HCT116 (cell line): Measurements from ENCODE around the gene MAP3K12. TPM values are rescaled to one million over a fixed set of nuclear protein-coding genes. Genes with fewer than 3 reads are reported as not detected.
A peak's percentile ranks its signal among the peaks of the same experiment; 100 is the strongest.

Source experiments
- ATAC-seq: fragments of 200-7000 bp; cut with Tn5 transposase; 2 replicates; pipeline ENCODE4 v1.9.1; 2020; ENCODE audit warnings: mild to moderate bottlenecking, moderate library complexity
- BruUV-seq: library from RNA; stranded (reverse); fragments of 400-500 nt; replicated peaks from 2 replicates; lab custom pipeline; 2021; lab: Mats Ljungman, UMichigan
- CTCF ChIA-PET: fragments of 300-600 bp; sonication (Branson Sonifier 250); formaldehyde crosslinking; loops from one replicate; lab custom pipeline; 2021; ENCODE audit warnings: antibody characterized with exemption; lab: Charles Lee
- POLR2A ChIA-PET: fragments of 300-600, 350-600 bp; sonication (Branson Sonifier 250); formaldehyde crosslinking; loops from one replicate; lab custom pipeline; 2021; ENCODE audit warnings: antibody characterized with exemption; lab: Charles Lee
- RAD21 ChIA-PET, 2 experiments: fragments of 300-600 bp; sonication (Branson Sonifier 250); formaldehyde crosslinking; loops; one replicate each; lab custom pipeline; 2023; ENCODE audit warnings: low total read pairs in 2 of 2; ENCODE audit not compliant: uncharacterized antibody in 2 of 2, unreplicated experiment in 2 of 2, low non-redundant PET in 1 of 2; lab: Charles Lee
- DNase-seq: peaks from one replicate; pipeline ENCODE4 v3.0.0-alpha.2; 2010; ENCODE audit warnings: low read depth, low spot score
- H2AFZ ChIP-seq: fragments of 200-600 bp; shearing (Covaris generic), sonication (generic); 2 replicates; pipeline ENCODE4 v1.6.1; 2017; ENCODE audit warnings: low read depth, mixed run types, mixed read lengths, antibody characterized with exemption, low read length; ENCODE audit not compliant: poor library complexity, severe bottlenecking
- H3K27ac ChIP-seq: 2 replicates; pipeline ENCODE4 v1.5.1; 2012; ENCODE audit warnings: low read depth, low read length
- H3K27me3 ChIP-seq: fragments of 200-600 bp; sonication (generic); 2 replicates; pipeline ENCODE4 v1.6.1; 2016; ENCODE audit warnings: mixed run types, low read length, mixed read lengths; ENCODE audit not compliant: insufficient read depth
- H3K36me3 ChIP-seq, 2 experiments: fragments of 200-500 bp in 1 of 2; fragments of 200-600 bp in 1 of 2; sonication (Bioruptor generic) in 1 of 2; sonication (generic) in 1 of 2; 2 replicates each; pipeline versions ENCODE4 v1.5.1 to v1.6.1; 2014 to 2016; ENCODE audit warnings: low read length in 2 of 2, inconsistent platforms in 1 of 2, mixed read lengths in 1 of 2, mixed run types in 1 of 2; ENCODE audit not compliant: insufficient read depth in 2 of 2, control insufficient read depth in 1 of 2
- H3K4me1 ChIP-seq, 2 experiments: fragments of 200-600 bp in 1 of 2; sonication (generic) in 1 of 2; 2 replicates each; pipeline versions ENCODE4 v1.5.1 to v1.6.1; 2012 to 2017; ENCODE audit warnings: low read length in 2 of 2, inconsistent platforms in 1 of 2, mild to moderate bottlenecking in 1 of 2, mixed read lengths in 1 of 2, mixed run types in 1 of 2, moderate library complexity in 1 of 2; ENCODE audit not compliant: insufficient read depth in 2 of 2, control insufficient read depth in 1 of 2
- H3K4me2 ChIP-seq: fragments of 200-600 bp; sonication (generic); 2 replicates; pipeline ENCODE4 v1.6.1; 2017; ENCODE audit warnings: mixed run types, low read length, mixed read lengths
- H3K4me3 ChIP-seq, 2 experiments: fragments of 200-600 bp in 1 of 2; sonication (generic) in 1 of 2; replicated peaks in 1 of 2; 2 replicates each; pipeline ENCODE4 v1.5.1; 2011 to 2016; ENCODE audit warnings: low read length in 2 of 2, control low read depth in 1 of 2, low read depth in 1 of 2, mild to moderate bottlenecking in 1 of 2, mixed read lengths in 1 of 2, mixed run types in 1 of 2
- H3K79me2 ChIP-seq: fragments of 200-600 bp; sonication (generic); 2 replicates; pipeline ENCODE4 v1.6.1; 2017; ENCODE audit warnings: mild to moderate bottlenecking, mixed run types, low read length, moderate library complexity, mixed read lengths; ENCODE audit not compliant: insufficient read depth
- H3K9ac ChIP-seq: fragments of 200-600 bp; sonication (generic); 2 replicates; pipeline ENCODE4 v1.6.1; 2016; ENCODE audit warnings: low read length, mixed read lengths
- H3K9me2 ChIP-seq: fragments of 200-600 bp; sonication (generic), shearing (Covaris generic); 2 replicates; pipeline ENCODE4 v1.6.1; 2017; ENCODE audit warnings: mixed run types, mild to moderate bottlenecking, moderate library complexity; ENCODE audit not compliant: insufficient read depth
- H3K9me3 ChIP-seq, 2 experiments: fragments of 200-500 bp in 1 of 2; fragments of 200-600 bp in 1 of 2; sonication (Bioruptor generic) in 1 of 2; sonication (generic) in 1 of 2; 2 replicates each; pipeline ENCODE4 v1.6.1; 2014 to 2017; ENCODE audit warnings: low read length in 2 of 2, mixed read lengths in 2 of 2, inconsistent platforms in 1 of 2, low read depth in 1 of 2, mild to moderate bottlenecking in 1 of 2, mixed run types in 1 of 2, moderate library complexity in 1 of 2; ENCODE audit not compliant: control insufficient read depth in 1 of 2, insufficient read depth in 1 of 2
- H4K20me1 ChIP-seq: fragments of 200-600 bp; sonication (generic), shearing (Covaris generic); 2 replicates; pipeline ENCODE4 v1.6.1; 2017; ENCODE audit warnings: mixed run types, mild to moderate bottlenecking, moderate library complexity; ENCODE audit not compliant: insufficient read depth
- ELF1 ChIP-seq: IDR thresholded peaks from 2 replicates; pipeline ENCODE4 v1.6.1; 2012; ENCODE audit warnings: low read depth, borderline replicate concordance
- POLR2A ChIP-seq: IDR thresholded peaks from 2 replicates; pipeline ENCODE4 v1.7.0; 2011; ENCODE audit warnings: borderline replicate concordance; ENCODE audit not compliant: insufficient read depth, insufficient read length; ENCODE audit errors: extremely low read depth
- POLR2AphosphoS5 ChIP-seq: IDR thresholded peaks from 2 replicates; pipeline ENCODE4 v1.6.1; 2011; ENCODE audit warnings: mild to moderate bottlenecking, low read depth, low read length, moderate library complexity
- SIN3A ChIP-seq: IDR thresholded peaks from 2 replicates; pipeline ENCODE4 v1.6.1; 2012; ENCODE audit warnings: low read depth
- SP1 ChIP-seq: IDR thresholded peaks from 2 replicates; pipeline ENCODE4 v1.6.1; 2012; ENCODE audit warnings: low read depth
- SRF ChIP-seq: IDR thresholded peaks from 2 replicates; pipeline ENCODE4 v1.6.1; 2012; ENCODE audit warnings: low read depth
- intact Hi-C: fragments of 100-400 bp; cut with micrococcal nuclease; formaldehyde crosslinking; loops from 2 replicates; pipeline ENCODE4 v1.10.0; 2022
- total RNA-seq: library from RNA; stranded (reverse); gene quantifications from one replicate; pipeline ENCODE4 v1.2.1, GENCODE V29; 2021; ENCODE audit not compliant: unreplicated experiment
- TF ChIP-seq, protein P1 (sequence below): IDR thresholded peaks from 2 replicates; pipeline ENCODE4 v1.6.1; 2012
- TF ChIP-seq, protein P2 (sequence below), 3 experiments: fragments of 200-600 bp in 1 of 3; sonication (generic) in 1 of 3; IDR thresholded peaks in 2 of 3; conservative IDR thresholded peaks in 1 of 3; 2 replicates each; pipeline ENCODE4 v1.5.1; 2012 to 2017; ENCODE audit warnings: low read depth in 2 of 3, low read length in 2 of 3, antibody characterized with exemption in 1 of 3, borderline replicate concordance in 1 of 3, control low read depth in 1 of 3, mild to moderate bottlenecking in 1 of 3, mixed read lengths in 1 of 3, mixed run types in 1 of 3, moderate library complexity in 1 of 3; ENCODE audit not compliant: insufficient read depth in 1 of 3

Gene MAP3K12
- total RNA-seq, 1 experiment from 2014 or later, result 16.3 TPM

DNA sequence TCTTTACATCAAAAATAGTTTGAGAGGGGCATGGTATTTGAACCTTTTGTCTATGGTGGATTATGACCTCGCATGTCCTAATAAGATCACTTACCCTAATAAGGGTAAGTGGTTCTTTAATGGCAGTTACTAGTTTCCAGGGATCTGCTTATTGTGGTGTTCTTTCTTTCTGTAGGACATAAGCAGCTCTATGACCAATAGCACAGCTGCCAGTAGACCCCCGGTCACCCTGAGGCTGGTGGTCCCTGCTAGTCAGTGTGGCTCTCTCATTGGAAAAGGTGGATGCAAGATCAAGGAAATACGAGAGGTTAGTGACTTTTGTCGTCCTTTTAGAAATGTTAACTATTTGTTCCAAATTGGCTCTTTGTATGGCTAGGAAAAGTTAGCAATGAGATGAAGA, 40.2 kb downstream of the MAP3K12 start:
- H3K79me2 ChIP-seq, result peaks cover 100% of the 10 kb centered on the region
- H2AFZ ChIP-seq, result no peak overlapping the region
- H3K36me3 ChIP-seq, result peaks cover 89 to 93% of the 10 kb centered on the region in 2 experiments
- H4K20me1 ChIP-seq, result peaks cover 74% of the 10 kb centered on the region; the same call in 1 of the 2 replicates
- ChIA-PET RAD21 (no interaction called here), POLR2A (no interaction called here), CTCF (interaction anchor here (1.5 kb wide), 1 partner anchor 18 kb away, joined by 5 read pairs; no protein-coding TSS in a partner anchor)
- H3K9me3 ChIP-seq, result no peaks in the 10 kb centered on the region
- H3K4me1 ChIP-seq, result no peaks in the 10 kb centered on the region; a peak in 1 of 4 replicates
- H3K4me3 ChIP-seq, result no peak overlapping the region
- BruUV-seq, result no TSS peak
- intact Hi-C loops, result no loop called here
- ATAC-seq (no peak), DNase-seq (no peak)
- TF ChIP-seq, protein P1, sequence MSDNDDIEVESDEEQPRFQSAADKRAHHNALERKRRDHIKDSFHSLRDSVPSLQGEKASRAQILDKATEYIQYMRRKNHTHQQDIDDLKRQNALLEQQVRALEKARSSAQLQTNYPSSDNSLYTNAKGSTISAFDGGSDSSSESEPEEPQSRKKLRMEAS, result no peak
- TF ChIP-seq SRF, result no peak
- no peak for TF ChIP-seq SIN3A
- TF ChIP-seq, protein P2, sequence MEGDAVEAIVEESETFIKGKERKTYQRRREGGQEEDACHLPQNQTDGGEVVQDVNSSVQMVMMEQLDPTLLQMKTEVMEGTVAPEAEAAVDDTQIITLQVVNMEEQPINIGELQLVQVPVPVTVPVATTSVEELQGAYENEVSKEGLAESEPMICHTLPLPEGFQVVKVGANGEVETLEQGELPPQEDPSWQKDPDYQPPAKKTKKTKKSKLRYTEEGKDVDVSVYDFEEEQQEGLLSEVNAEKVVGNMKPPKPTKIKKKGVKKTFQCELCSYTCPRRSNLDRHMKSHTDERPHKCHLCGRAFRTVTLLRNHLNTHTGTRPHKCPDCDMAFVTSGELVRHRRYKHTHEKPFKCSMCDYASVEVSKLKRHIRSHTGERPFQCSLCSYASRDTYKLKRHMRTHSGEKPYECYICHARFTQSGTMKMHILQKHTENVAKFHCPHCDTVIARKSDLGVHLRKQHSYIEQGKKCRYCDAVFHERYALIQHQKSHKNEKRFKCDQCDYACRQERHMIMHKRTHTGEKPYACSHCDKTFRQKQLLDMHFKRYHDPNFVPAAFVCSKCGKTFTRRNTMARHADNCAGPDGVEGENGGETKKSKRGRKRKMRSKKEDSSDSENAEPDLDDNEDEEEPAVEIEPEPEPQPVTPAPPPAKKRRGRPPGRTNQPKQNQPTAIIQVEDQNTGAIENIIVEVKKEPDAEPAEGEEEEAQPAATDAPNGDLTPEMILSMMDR (IDR thresholded peaks at IDR 0.05 in 2 of 3, conservative IDR thresholded peaks at IDR 0.05 in 1 of 3; ENCODE audit: borderline replicate concordance in 1 of 3, insufficient read depth in 1 of 3, low read depth in 2 of 3, low read length in 2 of 3), result no peak
- TF ChIP-seq ELF1, result no peak
- TF ChIP-seq SP1, result no peak
- no peaks in the 10 kb centered on the region for H3K9me2 ChIP-seq
- H3K4me2 ChIP-seq, result no peak overlapping the region
- H3K27me3 ChIP-seq, result no peaks in the 10 kb centered on the region
- no peak overlapping the region for H3K27ac ChIP-seq
- no peak overlapping the region for H3K9ac ChIP-seq

DNA sequence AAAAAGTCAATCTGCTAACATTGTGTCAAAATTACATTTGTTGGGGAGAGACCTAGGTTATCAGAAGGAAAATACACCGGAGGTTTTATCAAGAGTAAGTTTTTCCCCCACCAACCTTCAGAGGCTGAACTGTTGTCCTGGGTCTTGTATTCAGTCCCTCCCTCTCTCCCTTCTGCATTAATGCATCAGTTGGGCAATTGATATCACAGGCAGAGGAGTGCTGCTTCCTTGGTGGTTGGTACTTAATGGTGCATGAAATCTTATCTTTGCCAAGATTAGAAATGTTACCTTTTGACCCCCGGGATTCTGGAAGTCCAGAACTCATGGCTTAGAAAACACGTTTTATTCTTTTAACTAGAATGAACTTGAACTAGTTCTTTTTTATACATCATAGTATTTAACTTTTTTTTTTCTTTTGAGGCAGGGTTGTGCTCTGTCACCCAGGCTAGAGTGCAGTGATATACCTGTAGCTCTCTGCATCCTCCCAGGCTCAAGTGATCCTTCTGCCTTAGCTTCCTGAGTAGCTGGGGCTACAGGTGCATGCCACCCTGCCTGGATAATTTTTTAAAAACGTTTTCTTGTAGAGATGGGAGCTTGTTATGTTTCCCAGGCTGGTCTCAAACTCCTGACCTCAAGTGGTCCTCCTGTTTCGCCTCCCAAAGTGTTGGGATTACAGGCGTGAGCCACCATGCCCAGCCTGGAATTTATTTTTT, 42.4 kb downstream of the MAP3K12 start:
- CTCF ChIA-PET, result no interaction called here
- RAD21 ChIA-PET, result no interaction called here

More for the DNA sequence above, 42.4 kb downstream of the MAP3K12 start:
- H2AFZ ChIP-seq, result no peak overlapping the region
- H3K36me3 ChIP-seq, result peaks cover 71 to 80% of the 10 kb centered on the region in 2 experiments
- POLR2A ChIA-PET, result interaction anchor here (1.1 kb wide), 1 partner anchor 9 kb away, joined by 3 read pairs; no protein-coding TSS in a partner anchor
- H3K27me3 ChIP-seq, result no peaks in the 10 kb centered on the region
- ATAC-seq (no peak), DNase-seq (no peak)
- intact Hi-C loops, result no loop called here
- H4K20me1 ChIP-seq, result peaks cover 73% of the 10 kb centered on the region; the same call in 1 of the 2 replicates
- H3K27ac ChIP-seq, result no peak overlapping the region
- no peak overlapping the region for H3K9ac ChIP-seq
- peaks cover 0 to 11% of the 10 kb centered on the region in 2 experiments; a peak in 3 of 4 replicates for H3K4me1 ChIP-seq
- peaks cover 97% of the 10 kb centered on the region for H3K79me2 ChIP-seq
- H3K4me3 ChIP-seq, result no peak overlapping the region
- H3K4me2 ChIP-seq, result no peak overlapping the region
- H3K9me2 ChIP-seq, result no peaks in the 10 kb centered on the region
- 0 out of 2 replicates have a peak, but pooled peaks have one; percentile 14 for TF ChIP-seq POLR2AphosphoS5
- TF ChIP-seq POLR2A, result no peak
- TF ChIP-seq, protein P2 (IDR thresholded peaks at IDR 0.05 in 2 of 3, conservative IDR thresholded peaks at IDR 0.05 in 1 of 3; ENCODE audit: borderline replicate concordance in 1 of 3, insufficient read depth in 1 of 3, low read depth in 2 of 3, low read length in 2 of 3), result no peak
- no TSS peak for BruUV-seq
- H3K9me3 ChIP-seq, result no peaks in the 10 kb centered on the region
